MM.1S (cell line): ENCODE measurements around the gene BLM.

Experiments used
- EZH2 ChIP-seq: fragments of 300-600 bp; sonication (generic); optimal IDR thresholded peaks from 2 replicates; pipeline ENCODE3; 2017; ENCODE audit warnings: low read depth, mild to moderate bottlenecking, antibody characterized with exemption, low read length, mixed read lengths
- TF ChIP-seq, protein P1 (sequence below): fragments of 300-600 bp; sonication (generic); IDR thresholded peaks from 2 replicates; pipeline ENCODE4 v1.5.1; 2016; ENCODE audit warnings: antibody characterized with exemption, low read length, mixed read lengths

DNA sequence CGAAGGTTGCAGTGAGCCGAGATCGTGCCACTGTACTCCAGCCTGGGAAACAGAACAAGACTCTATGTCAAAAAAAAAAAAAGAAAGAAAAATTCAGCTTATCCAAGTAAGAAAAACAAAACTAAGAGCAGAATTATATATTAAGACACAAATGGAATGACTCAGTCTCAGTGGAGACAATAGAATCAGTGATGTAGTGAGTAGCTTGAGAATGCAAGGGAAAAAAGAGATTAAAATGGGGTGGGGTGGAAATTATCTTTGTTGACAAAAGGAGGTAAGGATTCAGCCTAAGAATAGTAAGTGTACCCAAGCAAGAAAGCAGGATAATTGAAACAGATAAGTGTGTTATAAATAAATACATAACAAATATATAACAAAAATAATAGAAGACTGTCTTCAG, 70.7 kb downstream of the BLM start:
- TF ChIP-seq, protein P1, sequence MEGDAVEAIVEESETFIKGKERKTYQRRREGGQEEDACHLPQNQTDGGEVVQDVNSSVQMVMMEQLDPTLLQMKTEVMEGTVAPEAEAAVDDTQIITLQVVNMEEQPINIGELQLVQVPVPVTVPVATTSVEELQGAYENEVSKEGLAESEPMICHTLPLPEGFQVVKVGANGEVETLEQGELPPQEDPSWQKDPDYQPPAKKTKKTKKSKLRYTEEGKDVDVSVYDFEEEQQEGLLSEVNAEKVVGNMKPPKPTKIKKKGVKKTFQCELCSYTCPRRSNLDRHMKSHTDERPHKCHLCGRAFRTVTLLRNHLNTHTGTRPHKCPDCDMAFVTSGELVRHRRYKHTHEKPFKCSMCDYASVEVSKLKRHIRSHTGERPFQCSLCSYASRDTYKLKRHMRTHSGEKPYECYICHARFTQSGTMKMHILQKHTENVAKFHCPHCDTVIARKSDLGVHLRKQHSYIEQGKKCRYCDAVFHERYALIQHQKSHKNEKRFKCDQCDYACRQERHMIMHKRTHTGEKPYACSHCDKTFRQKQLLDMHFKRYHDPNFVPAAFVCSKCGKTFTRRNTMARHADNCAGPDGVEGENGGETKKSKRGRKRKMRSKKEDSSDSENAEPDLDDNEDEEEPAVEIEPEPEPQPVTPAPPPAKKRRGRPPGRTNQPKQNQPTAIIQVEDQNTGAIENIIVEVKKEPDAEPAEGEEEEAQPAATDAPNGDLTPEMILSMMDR, result no peak
- TF ChIP-seq EZH2, result no peak
